ENCODE data around the gene SEC22C. TPM values are rescaled to one million over a fixed set of nuclear protein-coding genes. Genes with fewer than 3 reads are reported as not detected.
"Not testable (repeated sequence)": the region's sequence is repeated elsewhere in the genome, so short reads cannot be mapped to it uniquely, and the experiment has no call there.

The SEC22C gene
- polyA plus RNA-seq, 1 experiment, result 45.9 TPM

GRCh38 chr3:42562047-42562907 is 19.5 kb downstream of the SEC22C start:
- TF ChIP-seq CTCF (IDR thresholded peaks at IDR 0.05; ENCODE audit: insufficient read depth, low read depth, low read length), result no peak
- no peak for DNase-seq (ENCODE audit: low read depth)
- Histone ChIP-seq H3K4me3 (ENCODE audit: low read depth, low read length) (no peak overlapping the region), H3K36me3 (ENCODE audit: control insufficient read depth, insufficient read depth, low read length) (peaks cover 11% of the 10 kb centered on the region), H3K27me3 (ENCODE audit: control insufficient read depth, insufficient read depth, low read length) (no peaks in the 10 kb centered on the region)
- POLR2A ChIA-PET, result interaction anchor here (0.6 kb wide), 1 partner anchor 91 kb away, joined by 5 read pairs; the partner anchor contains the start of gene ZBTB47
- CTCF ChIA-PET, result interaction anchor here (4.5 kb wide), 1 partner anchor 14 kb away, joined by 28 read pairs; no protein-coding TSS in a partner anchor

GRCh38 chr3:42557854-42558253 is 23.9 kb downstream of the SEC22C start:
- no peaks in the 10 kb centered on the region for H3K27me3 ChIP-seq (ENCODE audit: control insufficient read depth, insufficient read depth, low read length)
- TF ChIP-seq CTCF (IDR thresholded peaks at IDR 0.05; ENCODE audit: insufficient read depth, low read depth, low read length), result no peak
- peaks cover 16% of the 10 kb centered on the region for H3K36me3 ChIP-seq (ENCODE audit: control insufficient read depth, insufficient read depth, low read length)
- no peak overlapping the region for H3K4me3 ChIP-seq (ENCODE audit: low read depth, low read length)
- POLR2A ChIA-PET, result no interaction called here
- DNase-seq (ENCODE audit: low read depth), result no peak
- CTCF ChIA-PET, result no interaction called here

- POLR2A ChIA-PET; H3K4me3 ChIP-seq (ENCODE audit: low read depth, low read length); H3K27me3 ChIP-seq (ENCODE audit: control insufficient read depth, insufficient read depth, low read length); DNase-seq (ENCODE audit: low read depth); CTCF ChIA-PET: not testable (repeated sequence)
- peaks cover 13% of the 10 kb centered on the region for H3K36me3 ChIP-seq (ENCODE audit: control insufficient read depth, insufficient read depth, low read length)
These were observed 24.9 kb downstream of the SEC22C start for GRCh38 chr3:42556817-42557216.

GRCh38 chr3:42556089-42556632 is 25.6 kb downstream of the SEC22C start:
- TF ChIP-seq CTCF (IDR thresholded peaks at IDR 0.05; ENCODE audit: insufficient read depth, low read depth, low read length), result no peak
- POLR2A ChIA-PET, result no interaction called here
- CTCF ChIA-PET, result interaction anchor here (0.9 kb wide), 1 partner anchor 9 kb away, joined by 3 read pairs; no protein-coding TSS in a partner anchor
- DNase-seq (ENCODE audit: low read depth), result no peak
- Histone ChIP-seq H3K4me3 (ENCODE audit: low read depth, low read length) (no peak overlapping the region), H3K36me3 (ENCODE audit: control insufficient read depth, insufficient read depth, low read length) (peaks cover 15% of the 10 kb centered on the region), H3K27me3 (ENCODE audit: control insufficient read depth, insufficient read depth, low read length) (no peaks in the 10 kb centered on the region)

- no peak for DNase-seq (ENCODE audit: low read depth)
- TF ChIP-seq CTCF (IDR thresholded peaks at IDR 0.05; ENCODE audit: insufficient read depth, low read depth, low read length), result no peak
- Histone ChIP-seq H3K27me3 (ENCODE audit: control insufficient read depth, insufficient read depth, low read length) (no peaks in the 10 kb centered on the region), H3K4me3 (ENCODE audit: low read depth, low read length) (no peak overlapping the region), H3K36me3 (ENCODE audit: control insufficient read depth, insufficient read depth, low read length) (peaks cover 12% of the 10 kb centered on the region)
- ChIA-PET CTCF (interaction anchor here (0.6 to 1.5 kb wide), 6 partner anchors 8 to 63 kb away, joined by 3 to 4 read pairs (median 4); no protein-coding TSS in a partner anchor), POLR2A (no interaction called here)
These were observed 28.9 kb downstream of the SEC22C start for GRCh38 chr3:42552830-42553229.

Measured in BJ (cell line).